Measurements from ENCODE around the gene LINGO1.
A peak's percentile ranks its signal among the peaks of the same experiment; 100 is the strongest.

Gene LINGO1

DNA sequence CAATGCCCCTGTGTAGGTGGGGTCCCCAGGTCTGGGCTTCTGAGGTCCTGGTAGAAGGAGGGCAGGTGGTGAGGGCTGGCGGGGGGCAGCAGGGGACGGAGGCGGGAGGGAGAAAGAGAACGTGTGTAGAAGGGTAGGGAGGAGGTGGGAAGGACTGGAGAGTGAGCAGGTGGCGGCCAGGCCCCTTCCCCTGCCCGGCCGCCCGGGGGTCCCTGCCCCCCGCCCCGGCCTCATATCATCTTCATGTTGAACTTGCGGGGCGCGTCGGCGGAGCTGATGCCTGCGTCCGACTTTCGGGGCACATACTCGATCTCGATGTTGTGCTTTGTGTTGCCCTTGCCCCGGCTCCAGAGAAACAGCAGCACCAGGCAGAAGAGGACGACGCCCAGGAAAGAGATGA, 18.9 kb downstream of the LINGO1 start:
- DNase-seq = no peak

DNA sequence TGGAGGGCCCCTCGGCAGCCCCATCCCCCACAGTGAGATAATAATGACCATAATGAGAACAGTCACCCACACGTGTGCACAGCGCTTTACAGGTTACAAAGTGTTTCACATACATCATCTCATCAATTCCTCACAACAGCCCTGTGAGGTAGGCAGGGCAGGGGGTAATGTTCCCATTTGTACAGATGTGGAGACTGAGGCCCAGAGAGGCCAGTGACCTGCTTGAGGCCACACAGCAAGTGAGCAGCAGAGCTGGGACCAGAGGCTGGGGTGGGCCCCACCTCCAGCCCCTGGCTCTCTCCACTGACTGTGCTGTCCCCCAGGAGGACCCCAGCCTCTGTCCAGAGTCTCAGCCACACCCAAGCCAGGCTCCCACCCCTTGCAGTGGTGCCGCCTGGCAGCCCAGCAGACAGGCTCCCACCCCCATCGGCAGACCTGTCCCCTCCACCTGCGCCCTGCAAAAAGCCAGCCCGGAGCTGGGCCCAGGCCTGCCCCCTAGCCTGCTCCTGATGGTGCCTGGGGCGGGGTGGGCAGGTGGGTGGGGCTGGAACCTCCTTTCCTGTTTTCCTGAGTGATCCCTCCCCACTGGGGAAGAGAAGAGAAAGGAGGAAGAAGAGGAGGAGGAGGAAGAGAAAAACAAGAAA, 19.6 kb downstream of the LINGO1 start:
- no peak for DNase-seq

DNA sequence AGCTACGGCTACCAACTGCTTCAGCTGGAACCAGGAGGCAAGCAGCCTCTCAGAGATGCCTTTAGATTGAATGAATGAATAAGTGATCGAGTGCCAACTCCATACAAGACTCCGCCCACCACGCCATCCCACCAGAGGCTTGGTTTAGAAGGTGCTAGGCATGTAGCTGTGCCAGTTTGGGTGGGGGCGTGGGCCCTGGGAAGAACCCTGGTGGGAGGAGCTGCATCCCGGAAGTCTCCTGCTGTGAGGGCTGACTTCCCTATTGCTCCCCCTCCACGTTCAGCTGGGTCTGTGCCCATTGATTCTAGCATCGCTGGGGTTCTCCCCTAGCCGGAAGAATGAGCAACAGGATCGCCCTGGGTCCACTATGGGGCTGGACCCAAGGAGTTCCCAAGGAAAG, 20.9 kb downstream of the LINGO1 start:
- no peak for DNase-seq

DNA sequence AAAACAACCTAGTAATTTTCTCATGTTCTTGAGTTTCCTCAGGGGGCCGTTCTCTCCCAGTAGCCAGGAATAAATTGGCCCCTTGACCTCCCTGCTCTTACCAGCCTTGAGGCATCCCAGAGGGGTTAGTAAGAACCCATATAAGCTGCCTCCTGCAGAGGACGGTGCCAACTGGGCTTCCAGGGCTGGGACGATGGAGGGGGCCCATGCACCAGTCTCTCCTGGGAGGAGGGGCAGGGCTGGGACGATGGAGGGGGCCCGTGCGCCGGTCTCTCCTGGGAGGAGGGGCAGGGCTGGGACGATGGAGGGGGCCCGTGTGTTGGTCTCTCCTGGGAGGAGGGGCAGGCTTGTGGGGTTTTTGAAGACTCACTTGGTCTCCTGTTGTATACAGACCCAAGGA, 22.0 kb downstream of the LINGO1 start:
- no peak for DNase-seq

DNA sequence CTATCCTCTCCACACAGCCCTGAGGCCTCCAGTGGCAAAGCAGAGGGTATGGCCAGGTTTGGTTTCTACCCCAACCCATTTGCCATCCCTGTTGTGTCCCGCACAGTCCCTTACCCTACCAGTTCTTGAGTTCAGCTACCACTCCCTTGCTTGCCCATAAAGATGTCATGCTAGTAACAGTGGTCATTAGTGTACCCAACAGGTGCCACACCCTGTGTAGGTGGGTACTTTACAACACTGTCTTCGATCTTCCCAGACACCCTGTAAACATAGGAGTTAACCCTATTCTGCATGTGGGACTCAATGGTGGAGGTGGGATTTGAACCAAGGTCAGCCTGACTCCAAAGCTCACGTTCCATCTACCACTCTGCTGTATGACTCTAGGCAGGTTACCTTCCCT, 23.2 kb downstream of the LINGO1 start:
- no peak for DNase-seq

DNA sequence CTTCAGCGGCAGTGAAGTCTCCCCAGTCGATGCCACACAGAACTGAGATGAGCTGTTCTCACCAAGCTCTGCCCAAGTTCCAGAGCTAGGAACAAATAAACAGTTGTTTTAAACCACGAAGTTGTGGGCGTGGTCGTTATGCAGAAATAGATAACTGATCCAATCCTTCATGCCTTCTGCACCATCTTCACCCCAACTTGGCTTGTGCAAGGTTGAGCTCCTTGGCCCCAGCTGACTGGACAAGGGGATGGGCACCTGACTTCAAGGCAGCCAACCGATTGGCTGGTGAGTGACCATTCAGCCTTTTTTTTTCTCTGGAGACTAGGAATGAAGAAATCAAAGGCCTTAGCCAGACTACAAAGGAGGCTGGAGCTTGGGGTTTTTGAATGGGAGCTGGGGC, 23.9 kb downstream of the LINGO1 start:
- no peak for DNase-seq

DNA sequence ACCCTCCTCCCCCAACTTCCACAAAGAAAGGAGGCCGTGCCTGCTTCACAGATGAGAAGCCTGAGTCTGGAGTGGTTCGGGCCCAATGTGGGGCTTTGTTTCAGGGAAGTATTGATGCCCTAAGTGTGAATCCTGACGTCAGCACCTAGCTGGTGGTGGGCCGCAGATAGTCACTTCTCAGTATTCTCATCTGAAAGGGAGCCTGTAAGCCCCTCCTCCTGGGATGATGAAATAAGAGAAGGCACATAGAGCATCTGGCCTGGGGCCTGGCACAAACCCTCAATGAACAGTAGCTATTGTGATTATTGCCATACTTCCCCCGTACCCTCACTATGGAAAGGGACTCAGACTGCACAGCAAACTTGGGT, 24.8 kb downstream of the LINGO1 start:
- DNase-seq = no peak

DNA sequence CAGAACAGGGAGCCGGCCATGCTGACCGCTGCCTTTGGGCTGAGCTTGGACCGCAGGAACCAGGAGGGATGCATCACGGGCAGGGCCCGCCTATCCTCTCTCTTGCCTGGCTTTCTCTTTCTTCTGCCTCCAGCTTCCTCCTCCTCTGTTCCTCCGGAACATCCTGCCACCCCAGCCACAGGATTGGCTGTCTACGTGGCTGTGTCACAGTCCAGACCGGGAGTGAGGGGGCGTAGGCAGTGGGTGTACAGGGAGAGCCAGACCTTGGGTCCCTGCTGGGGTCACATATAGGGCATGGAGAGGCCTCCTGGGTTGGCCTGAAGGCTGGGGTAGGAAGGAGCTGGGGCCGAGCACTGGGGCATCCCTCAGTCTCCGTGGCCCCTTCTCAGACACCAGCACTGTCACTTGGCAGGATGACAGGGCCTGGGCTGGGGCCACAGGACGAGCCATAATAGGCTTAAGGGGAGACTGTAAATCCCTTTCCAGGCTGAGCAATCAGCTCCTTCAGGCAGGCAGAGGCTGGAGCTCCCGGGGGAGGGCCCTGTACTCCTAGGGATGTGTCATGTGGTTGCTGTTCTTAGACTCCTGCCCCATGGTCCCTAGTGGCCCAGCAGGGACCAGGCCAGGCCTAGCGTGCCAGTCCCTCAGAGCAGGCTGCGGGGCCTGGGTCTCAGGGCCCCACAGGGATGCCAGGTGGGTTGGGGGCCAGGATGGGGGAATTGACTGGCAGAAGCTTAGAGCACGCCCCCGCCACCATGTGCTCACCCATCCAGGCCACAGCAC, 25.4 kb downstream of the LINGO1 start:
- DNase-seq = no peak

DNA sequence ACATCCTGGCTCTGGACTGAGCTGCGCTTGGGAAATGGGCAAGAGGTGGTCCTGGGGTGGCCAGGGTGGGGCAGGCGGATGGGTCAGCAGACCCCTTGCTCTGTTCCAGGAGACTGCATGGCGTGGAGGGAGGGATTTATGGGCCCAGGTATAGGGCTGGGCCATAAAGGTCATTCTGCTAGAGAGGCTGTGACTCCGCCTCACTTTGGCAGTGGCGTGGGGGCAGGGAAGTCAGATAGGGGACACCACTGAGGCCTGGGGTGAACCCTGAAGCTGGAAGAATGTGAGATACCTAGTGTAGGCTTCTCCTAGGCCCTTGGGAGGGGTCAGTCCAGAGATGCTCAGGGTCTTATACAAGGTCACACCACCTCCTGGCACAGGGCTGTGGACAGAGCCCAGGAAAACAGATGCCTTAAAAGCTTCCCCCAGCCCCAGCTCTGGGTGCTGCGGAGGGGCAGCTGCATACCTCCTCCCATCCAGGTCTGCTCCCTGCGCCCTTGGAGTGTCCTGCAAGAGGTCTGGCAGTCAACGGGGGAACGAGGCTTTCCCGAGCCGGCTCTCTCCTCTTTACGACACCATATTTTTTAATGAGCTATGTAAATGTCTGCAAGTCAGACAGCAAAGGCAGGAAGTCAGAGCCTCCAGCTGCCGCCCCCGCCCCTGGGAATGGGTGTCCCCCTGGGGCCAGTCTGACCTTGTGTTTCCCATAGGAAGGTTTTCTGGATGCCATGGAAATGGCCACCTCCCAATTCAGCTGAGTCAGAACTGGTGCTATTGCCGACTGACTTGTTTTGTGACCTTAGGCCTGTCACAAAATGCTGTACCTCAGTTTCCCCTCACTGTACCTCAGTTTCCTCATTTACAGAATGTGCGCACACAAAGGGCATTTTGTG, 26.3 kb downstream of the LINGO1 start:
- no peak for DNase-seq

DNA sequence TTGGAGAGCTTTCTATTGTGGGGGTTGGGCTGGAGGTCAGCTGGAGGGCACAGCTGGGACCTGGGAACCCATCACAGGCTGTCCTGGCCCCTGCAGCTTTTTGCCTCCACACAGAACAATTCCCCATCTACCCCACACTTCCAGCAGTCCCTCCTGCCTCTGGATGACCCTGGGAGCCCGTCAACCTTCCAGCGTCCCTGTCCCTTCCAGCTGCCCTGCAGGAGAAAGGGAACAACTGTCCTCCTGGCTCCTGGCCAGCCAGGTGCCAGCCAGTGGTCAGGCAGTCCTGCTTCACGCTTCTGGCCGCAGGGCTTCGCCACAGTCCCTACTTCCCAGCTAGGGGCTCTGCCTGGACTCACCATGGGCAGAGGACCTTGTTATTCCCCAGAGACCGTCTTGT, 27.2 kb downstream of the LINGO1 start:
- DNase-seq = no peak

DNA sequence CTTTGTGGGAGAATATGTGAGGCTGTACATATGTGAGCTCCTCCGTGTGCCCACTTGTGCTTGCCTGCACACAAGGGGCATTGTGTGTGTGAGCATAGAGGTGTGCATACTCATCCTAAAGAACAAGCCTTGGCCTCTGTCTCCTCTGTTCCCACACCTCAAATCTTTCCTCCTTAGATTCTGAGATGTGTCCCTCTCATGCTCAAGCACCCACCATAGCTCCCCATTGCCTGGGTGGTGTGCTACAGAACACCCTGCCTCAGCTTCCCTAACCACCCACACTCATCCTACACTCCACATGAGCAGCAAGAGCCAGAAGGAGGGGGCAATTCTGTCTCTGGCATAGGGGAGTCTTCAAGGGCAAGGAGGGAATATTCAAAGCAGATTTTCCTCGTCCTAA, 27.7 kb downstream of the LINGO1 start:
- no peak for DNase-seq

DNA sequence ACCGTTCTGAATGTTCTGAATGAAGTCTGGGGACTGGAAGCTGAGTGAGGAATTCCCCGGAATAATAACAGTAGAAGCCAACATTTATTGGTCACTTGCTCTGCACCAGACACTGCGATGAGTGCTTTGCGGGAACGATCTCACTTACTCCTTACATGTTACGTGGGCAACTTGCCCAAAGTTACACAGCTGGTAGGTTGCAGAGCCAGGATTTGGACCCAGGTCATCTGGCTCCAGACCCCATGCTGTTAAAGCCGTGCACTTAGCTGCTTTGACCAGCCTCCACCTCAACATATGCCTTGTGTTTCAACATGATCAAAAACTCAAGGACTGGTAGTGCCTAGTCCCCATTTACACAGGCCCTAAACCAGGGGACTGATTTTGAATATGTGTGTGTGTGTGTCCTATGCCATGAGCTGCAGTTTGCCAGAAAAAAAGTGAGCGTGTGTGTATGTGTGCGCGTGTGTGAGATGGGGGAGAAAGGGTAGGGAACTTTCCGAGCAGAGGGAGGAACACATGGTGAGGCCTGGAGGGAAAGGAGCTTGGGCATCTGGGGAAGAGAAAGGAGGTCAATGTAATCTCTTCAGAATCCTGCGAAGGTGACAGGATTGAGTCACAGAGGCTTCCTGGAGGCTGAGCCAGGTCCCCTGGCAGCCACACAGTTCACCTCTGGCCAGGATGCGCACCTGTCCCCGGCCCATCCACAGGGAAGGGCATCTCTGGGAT, 28.9 kb downstream of the LINGO1 start:
- no peak for DNase-seq

DNA sequence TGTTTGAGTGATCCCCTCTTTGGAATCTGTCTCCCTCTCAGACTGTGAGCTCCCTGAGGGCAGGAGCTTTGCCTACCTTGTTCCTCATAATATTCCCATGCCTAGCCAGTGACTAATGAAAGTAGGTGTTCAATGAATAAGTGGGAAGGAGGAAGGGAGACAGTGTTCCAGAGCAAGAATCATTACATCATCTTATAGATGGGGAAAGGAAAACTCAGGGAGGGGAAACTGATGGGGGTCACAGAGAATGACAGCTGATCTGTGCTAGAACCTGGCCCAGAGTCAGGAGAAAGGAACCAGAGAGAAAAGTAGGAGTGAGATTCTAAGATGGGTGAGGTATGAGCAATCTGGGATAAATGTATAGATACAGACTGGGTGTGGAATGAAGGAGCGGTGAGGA, 29.9 kb downstream of the LINGO1 start:
- no peak for DNase-seq

DNA sequence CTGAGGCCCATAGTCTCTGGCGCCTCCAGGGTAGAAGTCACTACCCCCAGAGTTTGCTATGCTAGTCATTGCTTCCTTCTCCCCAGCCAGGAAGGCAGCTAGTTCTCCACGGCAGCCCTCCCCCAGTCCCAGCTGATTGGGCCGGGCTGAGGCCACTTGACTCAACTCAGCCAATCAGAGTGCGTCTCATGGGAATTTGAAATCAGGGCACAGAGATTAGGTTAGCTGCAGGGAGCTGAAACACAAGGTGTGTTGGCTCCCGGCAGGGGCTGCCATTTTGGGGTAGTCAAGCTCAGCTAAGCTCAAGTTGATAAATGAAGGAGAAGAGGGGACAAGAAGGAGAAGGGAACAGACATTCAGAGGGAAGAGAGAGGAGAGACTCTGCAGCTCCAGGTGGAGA, 32.8 kb downstream of the LINGO1 start:
- peak; percentile 51 for DNase-seq

DNA sequence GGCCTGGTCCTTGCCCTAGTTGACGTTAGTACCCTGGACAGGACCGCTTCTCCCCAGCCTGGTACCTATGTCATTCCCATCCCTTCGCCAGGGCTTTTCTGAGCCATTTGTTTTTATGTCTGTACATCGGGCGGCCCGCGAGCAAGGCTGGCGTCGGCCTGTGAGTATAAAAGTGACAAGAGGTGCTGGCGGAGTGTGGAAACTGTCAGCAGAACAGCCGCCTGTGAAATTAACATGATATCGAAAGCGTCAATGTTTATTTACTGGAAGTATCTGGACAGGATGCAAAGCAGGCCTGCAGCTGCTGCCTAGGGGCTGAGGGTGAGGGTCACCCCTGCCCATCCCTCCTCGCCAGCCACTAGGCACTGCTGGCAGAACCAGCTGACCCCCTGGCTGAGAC, 33.4 kb downstream of the LINGO1 start:
- DNase-seq = no peak

DNA sequence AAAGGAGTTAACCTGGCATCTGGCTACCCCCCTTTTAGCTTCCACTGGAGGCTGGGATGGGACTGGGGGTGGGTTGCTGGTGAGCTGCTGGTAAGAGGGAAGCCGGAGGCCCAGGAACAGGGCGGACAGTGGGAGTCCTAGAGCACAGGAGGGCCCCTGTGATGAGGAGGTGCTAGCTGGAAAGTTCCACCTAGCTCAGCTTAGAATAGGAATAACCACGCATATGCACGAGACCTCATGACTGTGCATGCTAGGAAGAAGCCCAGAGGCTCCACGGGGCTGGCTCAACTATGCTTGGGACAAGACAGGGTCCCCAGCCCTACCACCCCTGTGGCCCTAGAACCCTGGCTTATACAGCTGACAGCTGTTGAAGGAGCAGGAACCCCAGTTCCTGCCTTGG, 34.1 kb downstream of the LINGO1 start:
- no peak for DNase-seq

DNA sequence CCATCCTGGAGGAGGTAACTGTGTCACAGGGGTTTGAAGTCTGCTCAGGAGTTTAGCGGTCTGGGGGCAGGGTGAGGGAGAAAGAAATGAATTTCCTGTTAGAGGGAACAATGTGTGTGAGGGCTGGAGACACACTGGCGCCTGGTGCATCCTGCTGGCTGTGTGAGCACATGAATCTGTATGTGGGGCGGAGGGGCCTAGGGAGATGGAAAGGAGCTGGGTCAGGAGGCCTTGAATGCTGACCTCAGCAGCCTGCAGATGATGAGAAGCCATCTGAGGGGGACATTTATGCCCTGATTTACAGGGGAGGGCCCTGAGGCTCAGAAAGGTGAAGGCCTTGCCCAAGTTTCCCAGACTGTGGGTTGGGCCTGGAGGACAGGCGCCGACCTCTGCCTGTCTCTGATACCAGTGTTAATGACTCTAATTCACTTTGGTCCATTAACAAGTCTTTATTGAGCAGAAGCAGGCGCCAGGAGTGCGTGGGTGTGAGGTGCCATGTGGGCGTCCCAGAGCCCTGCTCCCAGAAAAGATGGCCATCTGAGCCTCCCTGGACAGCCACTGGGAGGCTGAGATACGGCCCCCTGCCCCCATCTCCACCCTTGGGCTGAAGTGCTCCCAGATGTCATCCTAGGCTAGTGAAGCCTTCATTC, 34.8 kb downstream of the LINGO1 start:
- no peak for DNase-seq

DNA sequence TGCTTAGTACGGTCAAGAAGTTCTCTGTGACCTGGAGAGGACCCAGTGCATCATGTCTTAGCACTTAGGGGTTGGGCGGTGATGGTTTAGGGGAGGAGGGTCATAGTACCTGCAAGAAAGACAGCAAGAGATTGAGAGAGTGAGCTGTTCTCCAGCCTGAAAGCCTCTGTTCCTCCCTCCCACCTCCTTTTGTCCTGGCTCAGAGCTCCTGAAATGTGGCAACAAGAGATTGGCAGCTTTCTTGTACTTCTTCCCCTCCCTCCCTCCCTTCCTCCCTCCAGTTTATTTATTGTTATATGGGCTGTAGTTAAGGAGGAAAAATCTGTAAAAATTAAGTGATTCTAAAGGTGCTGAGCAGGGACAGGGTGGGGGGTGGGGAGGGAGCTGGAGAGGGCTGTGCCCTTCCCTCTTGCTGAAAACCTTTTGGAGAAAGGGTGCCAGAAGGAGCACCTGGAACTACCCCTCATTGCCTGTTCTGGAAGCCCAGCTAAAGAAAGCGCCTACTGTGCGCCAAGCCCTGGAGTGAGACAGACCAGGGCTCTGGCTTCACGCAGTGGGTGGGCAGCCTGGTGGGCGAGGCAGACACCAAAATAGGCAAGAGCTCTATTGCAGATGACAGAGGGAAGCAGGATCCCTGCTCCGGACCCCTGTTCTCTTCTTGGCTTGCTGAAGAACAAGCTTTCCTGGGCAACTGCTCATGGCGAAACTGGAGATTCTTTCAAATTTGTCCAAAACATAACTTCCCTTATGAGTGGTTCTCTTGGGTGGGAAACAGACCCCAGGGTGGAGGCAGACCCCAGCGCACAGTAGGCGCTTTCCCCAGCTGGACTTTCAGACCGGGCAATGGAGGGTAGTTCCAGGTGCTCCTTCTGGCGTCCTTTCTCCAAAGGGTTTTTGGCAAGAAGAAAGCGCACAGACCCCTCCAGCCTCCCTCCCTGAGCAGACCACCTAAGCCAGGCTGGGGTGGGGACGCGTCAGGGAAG, 35.6 kb downstream of the LINGO1 start:
- no peak for DNase-seq

DNA sequence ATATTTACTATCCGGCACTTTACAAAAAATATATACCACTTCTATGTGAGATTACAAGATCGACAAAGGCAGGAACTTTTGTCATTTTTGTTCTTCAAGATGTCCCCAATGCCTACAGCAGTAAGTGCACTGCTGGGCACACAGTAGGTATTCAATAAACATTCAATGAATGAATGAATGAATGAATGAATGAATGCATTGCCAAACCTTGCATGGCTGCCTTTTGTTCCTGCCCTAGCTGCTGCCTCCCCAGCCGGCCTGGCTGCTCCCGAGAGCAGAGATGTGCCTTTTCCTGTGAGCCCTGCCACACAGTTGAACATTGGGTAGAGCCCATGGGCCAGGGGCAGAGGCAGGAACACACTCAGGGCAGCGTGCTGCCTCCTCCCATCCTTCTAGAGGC, 37.5 kb downstream of the LINGO1 start:
- DNase-seq = no peak

DNA sequence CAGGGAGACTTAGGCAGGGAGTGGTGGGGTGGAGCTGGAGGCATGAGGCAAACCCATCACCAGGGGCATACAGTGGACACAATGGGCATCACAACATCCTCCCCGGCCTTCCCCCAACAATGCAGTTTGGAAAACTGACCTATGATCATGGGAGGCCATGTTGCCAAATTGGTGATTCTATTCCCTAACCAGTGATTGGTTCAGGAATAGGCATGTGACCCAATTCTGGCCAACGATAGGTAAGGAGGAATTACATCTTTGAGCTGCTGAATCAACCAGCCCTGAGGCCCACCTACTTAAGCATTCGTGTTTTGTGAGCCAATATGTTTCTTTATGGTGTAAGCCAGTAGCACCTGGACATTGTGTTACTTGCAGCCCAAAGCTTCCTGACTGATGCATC, 40.0 kb downstream of the LINGO1 start:
- no peak for DNase-seq

DNA sequence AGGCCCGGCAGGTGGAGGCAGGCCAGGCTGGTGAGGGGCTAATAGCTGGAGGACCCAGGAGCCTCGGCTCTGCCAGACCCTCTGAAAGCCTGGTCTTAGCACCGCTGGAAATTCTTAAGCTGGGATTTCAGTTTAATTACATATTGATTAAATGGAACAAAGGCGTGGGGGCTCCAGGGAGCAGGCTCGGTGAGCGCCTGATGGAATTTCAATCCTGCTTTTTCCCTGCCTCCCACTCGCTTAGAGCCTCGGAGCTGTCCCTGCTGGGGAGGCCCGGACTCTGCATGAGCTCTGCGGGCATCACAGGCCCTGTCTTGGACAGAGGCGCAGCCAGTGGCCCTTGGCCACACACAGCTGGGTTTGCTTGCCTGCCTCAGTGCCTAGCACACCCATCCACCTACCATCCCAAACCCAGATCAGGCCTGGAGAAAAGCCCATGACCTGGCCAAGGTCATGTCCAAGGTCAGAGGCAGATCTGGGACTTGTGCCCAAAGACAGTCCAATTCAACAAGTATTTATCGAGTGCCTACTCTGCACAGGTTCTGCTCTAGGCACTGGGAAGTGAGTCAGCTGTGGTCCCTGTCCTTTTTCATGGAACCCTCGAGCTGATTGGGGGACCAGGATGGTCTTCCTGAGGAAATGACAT, 40.6 kb downstream of the LINGO1 start:
- no peak for DNase-seq
